Liver (tissue), 9 donors: ENCODE results near the gene TWF2. TPM values are rescaled to one million over a fixed set of nuclear protein-coding genes. Genes with fewer than 3 reads are reported as not detected.

Experiments
- DNase-seq: peaks from one replicate; pipeline ENCODE4 v3.0.0-alpha.2; 2017; ENCODE audit warnings: low spot score
- H3K27ac ChIP-seq, 2 donors: one replicate each; pipeline ENCODE4 v1.7.0; 2013; ENCODE audit warnings: inconsistent platforms in 2 of 2, low read length in 2 of 2, control low read depth in 1 of 2, low read depth in 1 of 2, mild to moderate bottlenecking in 1 of 2
- H3K27me3 ChIP-seq, 4 donors: one replicate each; pipeline versions ENCODE4 v1.6.1 to v1.7.0; 2013; ENCODE audit warnings: low read length in 3 of 4, inconsistent platforms in 1 of 4, mild to moderate bottlenecking in 1 of 4, moderate library complexity in 1 of 4; ENCODE audit not compliant: control insufficient read depth in 4 of 4, insufficient read depth in 4 of 4
- H3K36me3 ChIP-seq, 4 donors: one replicate each; pipeline versions ENCODE4 v1.6.1 to v1.7.0; 2013; ENCODE audit warnings: low read length in 3 of 4, mild to moderate bottlenecking in 3 of 4, low read depth in 1 of 4, moderate library complexity in 1 of 4; ENCODE audit not compliant: control insufficient read depth in 4 of 4, insufficient read depth in 3 of 4
- H3K4me1 ChIP-seq, 4 donors: one replicate each; pipeline versions ENCODE4 v1.6.1 to v1.7.0; 2013; ENCODE audit warnings: low read length in 3 of 4, mild to moderate bottlenecking in 3 of 4, moderate library complexity in 1 of 4; ENCODE audit not compliant: control insufficient read depth in 4 of 4, insufficient read depth in 4 of 4
- H3K4me3 ChIP-seq, 3 donors: one replicate each; pipeline versions ENCODE4 v1.6.1 to v1.7.0; 2013; ENCODE audit warnings: low read length in 3 of 3, control low read depth in 1 of 3, low read depth in 1 of 3, mild to moderate bottlenecking in 1 of 3
- H3K9ac ChIP-seq, 2 donors: one replicate each; pipeline ENCODE4 v1.7.0; 2013; ENCODE audit warnings: low read length in 2 of 2, mild to moderate bottlenecking in 2 of 2, moderate library complexity in 2 of 2, control low read depth in 1 of 2, low read depth in 1 of 2
- H3K9me3 ChIP-seq, 4 donors: one replicate each; pipeline versions ENCODE4 v1.6.1 to v1.7.0; 2013; ENCODE audit warnings: low read length in 3 of 4; ENCODE audit not compliant: control insufficient read depth in 4 of 4
- ATF3 ChIP-seq: IDR thresholded peaks from 2 replicates; pipeline ENCODE4 v1.6.1; 2016; ENCODE audit warnings: antibody characterized with exemption
- CTCF ChIP-seq: fragments of 150-350 bp; IDR thresholded peaks from 2 replicates; pipeline ENCODE4 v1.5.1; 2017; ENCODE audit warnings: improper control_type of control experiment, low read depth, low read length; ENCODE audit not compliant: missing input control
- JUND ChIP-seq, 2 donors: IDR thresholded peaks; 2 replicates each; pipeline ENCODE4 v1.6.1; 2016; ENCODE audit warnings: antibody characterized with exemption in 2 of 2
- MAX ChIP-seq: IDR thresholded peaks from 2 replicates; pipeline ENCODE4 v1.6.1; 2016; ENCODE audit warnings: antibody characterized with exemption
- RAD21 ChIP-seq, 2 donors: IDR thresholded peaks; 2 replicates each; pipeline ENCODE4 v1.6.1; 2016; ENCODE audit warnings: antibody characterized with exemption in 2 of 2, mild to moderate bottlenecking in 2 of 2
- REST ChIP-seq: IDR thresholded peaks from 2 replicates; pipeline ENCODE4 v1.6.1; 2016; ENCODE audit warnings: antibody characterized with exemption, mild to moderate bottlenecking
- SP1 ChIP-seq: IDR thresholded peaks from 2 replicates; pipeline ENCODE4 v1.6.1; 2018; ENCODE audit warnings: antibody characterized with exemption, mild to moderate bottlenecking
- YY1 ChIP-seq: IDR thresholded peaks from 2 replicates; pipeline ENCODE4 v1.6.1; 2016; ENCODE audit warnings: antibody characterized with exemption, mild to moderate bottlenecking
- WGBS: extraction: QIAGEN DNeasy Blood & Tissue Kit; methylation state at CpG from one replicate; pipeline ENCODE4 v1.1.7; 2013; 5-methylcytosine and 5-hydroxymethylcytosine counted together
- polyA plus RNA-seq, 2 donors: library from polyadenylated mRNA; stranded (reverse) in 1 of 2; unstranded in 1 of 2; fragments of 200-250 nt in 1 of 2; fragments of >200 nt in 1 of 2; fragmentation: Nextera tagmentation in 1 of 2; extraction: Ambion mirVana in 1 of 2; gene quantifications; one replicate each; pipeline versions ENCODE4 v1.2.1 to v1.2.3, GENCODE V29; 2013 to 2015
- total RNA-seq, 2 donors: library from RNA; depleted of rRNA; stranded (reverse); fragments of >200 nt; gene quantifications; one replicate each; pipeline ENCODE4 v1.2.3, GENCODE V29; 2014
- donor health status: healthy.
- donor health status: healthy.
- donor health status: healthy.
- donor health status: healthy.
- donor health status: healthy.

Gene TWF2
- total and polyA plus RNA-seq, 4 donors: 12.0 to 26.3 (median 17.6) TPM

- no peak within 1 kb of the TSS for H3K9ac ChIP-seq
- H3K4me1 ChIP-seq: peaks cover 0 to 2% (median 1%) of the 10 kb centered on the region in 4 donors
- H3K27ac ChIP-seq: no peak within 1 kb of the TSS
- DNase-seq: no peak
- no peak for TF ChIP-seq JUND (IDR thresholded peaks at IDR 0.05)
- no peak for TF ChIP-seq ATF3
- TF ChIP-seq SP1: no peak
- TF ChIP-seq CTCF: no peak
- H3K36me3 ChIP-seq: peaks cover 4 to 29% (median 9%) of the 10 kb centered on the region in 4 donors
- H3K4me3 ChIP-seq: no peak within 1 kb of the TSS
- 80% methylated on average over 9 of the region's 9 CpGs for WGBS
- H3K9me3 ChIP-seq: no peaks in the 10 kb centered on the region
- no peaks in the 10 kb centered on the region for H3K27me3 ChIP-seq
These were observed 13.3 kb downstream of the TWF2 start, which contains the start of gene TLR9 for GRCh38 chr3:52225452-52226228. Gene TLR9, minus strand, starts transcription at chr3:52225645. Its CDS starts 116 bp downstream, at chr3:52225529.

GRCh38 chr3:52223449-52224408, 15.2 kb downstream of the TWF2 start:
- Histone ChIP-seq H3K27me3 (no peaks in the 10 kb centered on the region), H3K27ac (no peak overlapping the region), H3K36me3 (peaks cover 0 to 10% (median 0%) of the 10 kb centered on the region in 4 donors), H3K9ac (no peak overlapping the region), H3K4me3 (no peak overlapping the region), H3K4me1 (peaks cover 0 to 6% (median 3%) of the 10 kb centered on the region in 4 donors), H3K9me3 (no peaks in the 10 kb centered on the region)
- WGBS: 96% methylated on average over 32 of the region's 32 CpGs
- TF ChIP-seq REST (no peak), YY1 (no peak), MAX (no peak), RAD21 (IDR thresholded peaks at IDR 0.05) (no peak)
- DNase-seq: no peak
